HG03442 (cell line): ENCODE results near the gene P2RY13.

Experiments used
- ATAC-seq: cut with Tn5 transposase; IDR thresholded peaks from one replicate; pipeline ENCODE4 v1.9.1; 2021; ENCODE audit warnings: mild to moderate bottlenecking, moderate library complexity; ENCODE audit not compliant: unreplicated experiment

P2RY13 gene

DNA sequence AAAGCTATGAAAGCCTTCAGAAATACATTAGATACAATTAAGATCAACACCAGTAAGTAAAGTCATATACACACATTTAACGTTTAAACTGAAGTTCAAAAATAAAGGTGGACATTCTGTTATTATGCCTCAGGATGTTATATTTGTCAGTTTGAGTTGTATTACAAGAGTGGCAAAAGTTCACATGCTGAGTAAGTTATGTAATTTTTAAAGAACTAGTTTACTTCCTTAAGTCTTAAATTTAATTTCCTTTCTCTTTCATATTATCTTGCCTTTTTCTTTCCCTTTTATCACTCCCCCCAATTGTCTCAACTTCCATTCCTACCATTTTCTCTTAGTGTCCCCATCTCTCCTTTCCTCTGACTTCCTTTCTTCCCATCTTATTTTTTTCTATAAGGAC lies 7.8 kb downstream of the P2RY13 start:
- no peak for ATAC-seq

DNA sequence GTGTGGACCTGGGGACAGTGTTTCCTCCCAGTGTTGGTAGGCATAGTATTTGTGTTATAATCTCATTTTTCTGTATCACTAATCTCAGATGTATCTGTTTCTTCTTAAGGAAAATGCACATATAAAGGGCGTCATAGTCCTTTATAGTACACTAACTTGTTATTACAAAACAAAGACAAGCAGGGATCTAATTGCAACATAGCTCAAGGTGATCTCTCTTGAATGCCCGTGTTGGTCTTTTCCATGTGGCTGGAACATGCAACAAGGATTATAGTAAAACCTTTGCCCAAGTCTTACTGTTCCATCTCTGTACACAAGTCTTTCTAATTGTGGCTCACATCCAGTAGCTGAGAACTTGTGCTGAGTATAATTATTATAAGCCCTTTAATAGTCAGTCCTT lies 9.2 kb downstream of the P2RY13 start:
- no peak for ATAC-seq

DNA sequence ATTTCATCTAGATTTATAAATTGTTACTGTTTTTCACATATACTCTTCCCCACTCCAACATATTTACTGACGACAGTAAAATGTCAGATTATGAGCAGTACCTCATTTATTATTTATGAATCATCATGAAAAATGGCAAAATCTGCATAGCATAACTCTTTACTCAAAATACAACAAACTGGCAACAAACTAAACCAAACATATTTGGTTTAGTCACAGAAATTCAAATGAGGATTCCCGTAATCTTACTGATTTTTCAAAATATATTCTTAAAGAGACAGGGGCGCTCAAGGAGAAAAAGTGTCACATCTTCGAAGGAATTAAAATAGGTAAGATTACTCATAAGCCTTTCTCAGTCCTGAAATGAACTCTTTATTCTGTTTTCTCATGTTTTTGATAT lies 9.7 kb downstream of the P2RY13 start:
- no peak for ATAC-seq

DNA sequence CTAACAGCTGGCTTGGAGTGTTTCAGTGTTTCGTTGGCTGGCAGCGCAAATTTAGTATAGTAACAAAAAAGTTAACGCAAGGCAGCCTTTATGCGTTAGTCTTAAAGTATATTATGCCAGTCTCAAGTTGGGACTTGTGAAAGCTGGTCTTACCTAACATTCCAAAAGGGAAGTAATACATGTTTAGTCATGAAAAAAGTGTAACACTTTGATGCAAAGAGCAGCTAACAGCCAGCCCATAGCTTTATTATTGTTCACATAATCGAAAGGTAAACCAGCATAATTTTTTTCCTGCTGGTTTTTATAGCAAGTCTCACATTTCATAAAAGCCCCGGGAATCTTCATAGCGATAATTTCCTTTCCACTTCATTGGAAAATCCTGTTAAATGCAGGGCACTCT lies 10.4 kb downstream of the P2RY13 start:
- ATAC-seq = no peak

DNA sequence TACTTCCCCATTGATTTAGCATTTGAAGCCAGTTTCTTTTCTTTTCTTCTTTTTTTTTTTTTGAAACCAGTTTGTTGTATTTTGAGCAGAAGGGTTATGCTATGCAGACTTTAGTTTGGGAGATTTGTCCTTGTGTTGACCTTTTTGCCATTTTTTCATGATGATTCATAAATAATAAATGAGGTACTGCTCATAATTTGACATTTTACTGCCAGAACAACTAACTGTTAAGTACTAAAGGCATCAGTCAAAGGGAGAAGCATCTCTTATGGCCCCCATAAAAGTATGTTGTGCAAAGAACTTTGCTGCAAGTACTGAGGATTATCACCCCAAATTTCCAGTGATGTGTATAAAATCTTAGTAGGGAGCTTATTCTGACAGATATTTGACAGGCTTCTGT lies 11.0 kb downstream of the P2RY13 start:
- ATAC-seq = no peak

DNA sequence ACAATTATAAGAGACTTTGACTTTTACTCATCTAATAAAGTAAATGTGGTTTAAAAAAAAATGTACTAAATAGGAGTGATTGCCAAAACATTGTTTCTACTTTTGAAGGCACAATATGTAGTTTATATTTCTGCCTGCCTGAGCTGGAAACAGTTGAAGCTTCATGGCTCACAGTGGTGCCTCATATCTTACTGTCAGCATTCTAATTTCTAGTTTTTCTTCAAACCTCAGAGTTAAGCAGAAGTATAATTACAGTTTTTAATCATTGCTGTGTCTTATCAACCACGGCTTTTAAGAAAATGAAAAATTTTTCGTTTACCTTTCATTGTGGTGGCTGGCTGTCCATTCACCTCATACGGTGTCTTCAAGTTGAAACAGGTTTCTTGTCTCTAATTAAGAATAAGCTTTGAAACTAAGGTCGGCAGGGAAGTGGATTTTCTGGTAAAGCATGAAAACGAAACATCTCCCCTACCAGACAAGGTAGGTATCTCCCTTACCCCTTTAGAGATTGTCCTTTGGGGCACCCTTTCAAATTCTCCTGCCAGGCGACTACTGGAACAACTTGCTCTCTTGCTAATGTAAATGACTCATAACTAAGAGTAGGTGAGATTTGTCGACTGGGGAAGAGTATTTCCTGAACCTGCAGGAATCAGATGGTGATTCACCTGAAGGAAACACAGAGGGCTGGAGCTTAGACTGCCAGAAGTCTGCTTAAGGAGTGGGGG lies 12.9 kb downstream of the P2RY13 start, which contains the start of gene GPR87:
TSS of gene GPR87 (minus strand) at position 554 of the 725 bp plus-strand sequence. CDS start 16,720 bp downstream, outside the sequence.
- ATAC-seq = peak; percentile 55

DNA sequence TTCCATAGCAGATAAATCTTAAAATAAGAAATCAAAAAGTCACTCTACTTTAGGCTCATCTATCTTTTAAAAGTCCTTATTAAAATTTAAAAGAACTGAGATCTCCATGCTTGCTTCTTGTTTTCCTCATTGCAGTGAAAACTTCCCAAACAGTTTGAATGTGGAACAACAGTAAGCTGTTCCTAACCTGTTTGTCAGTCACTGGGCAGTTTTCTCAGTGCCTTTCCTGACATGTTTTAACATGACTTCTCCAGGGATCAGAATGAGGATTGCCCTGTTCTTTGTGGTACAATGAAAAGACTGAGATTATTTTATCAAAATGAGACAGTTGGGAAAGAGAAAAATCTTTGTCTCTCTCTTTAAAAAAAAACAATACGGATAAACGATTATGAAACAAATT lies 13.5 kb downstream of the P2RY13 start:
- ATAC-seq = no peak

DNA sequence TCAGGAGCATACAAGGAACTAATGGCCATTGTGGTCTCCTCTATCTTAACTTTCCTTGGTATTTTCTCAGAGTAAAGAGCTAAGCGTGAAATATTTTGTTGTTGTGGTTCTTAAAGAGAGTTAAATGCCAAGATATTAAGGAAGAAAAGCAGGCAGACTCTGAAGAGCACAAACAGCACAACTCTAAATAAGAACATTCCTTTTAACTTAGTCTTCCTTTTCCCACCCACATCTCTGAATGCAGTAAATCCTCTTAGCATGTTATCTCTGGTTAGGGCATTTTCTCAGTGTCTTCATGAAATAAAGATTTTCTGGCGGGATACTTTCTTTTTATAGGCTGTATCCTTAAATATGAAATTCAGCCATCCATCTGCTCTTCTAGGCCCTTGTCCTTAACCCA lies 14.2 kb downstream of the P2RY13 start:
- ATAC-seq = no peak

DNA sequence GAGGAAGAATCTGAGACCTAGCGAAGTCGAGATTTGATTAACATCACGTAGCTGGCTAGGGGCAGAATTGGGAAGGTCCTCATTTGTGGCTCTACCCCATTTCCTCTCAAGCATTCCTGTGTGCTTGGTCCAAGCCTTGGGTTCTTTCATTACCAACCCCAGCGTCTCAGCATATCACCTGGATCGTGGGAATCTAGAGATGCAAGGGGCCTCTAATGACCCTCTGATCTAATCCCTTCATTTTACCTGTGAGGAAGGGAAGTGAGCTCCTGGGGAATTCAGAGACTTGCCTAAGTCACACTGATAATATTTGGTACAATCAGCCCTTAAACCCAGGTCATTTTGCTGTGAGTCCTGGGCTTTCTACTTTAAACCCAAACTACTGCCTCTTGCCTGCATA lies 14.8 kb downstream of the P2RY13 start:
- no peak for ATAC-seq

DNA sequence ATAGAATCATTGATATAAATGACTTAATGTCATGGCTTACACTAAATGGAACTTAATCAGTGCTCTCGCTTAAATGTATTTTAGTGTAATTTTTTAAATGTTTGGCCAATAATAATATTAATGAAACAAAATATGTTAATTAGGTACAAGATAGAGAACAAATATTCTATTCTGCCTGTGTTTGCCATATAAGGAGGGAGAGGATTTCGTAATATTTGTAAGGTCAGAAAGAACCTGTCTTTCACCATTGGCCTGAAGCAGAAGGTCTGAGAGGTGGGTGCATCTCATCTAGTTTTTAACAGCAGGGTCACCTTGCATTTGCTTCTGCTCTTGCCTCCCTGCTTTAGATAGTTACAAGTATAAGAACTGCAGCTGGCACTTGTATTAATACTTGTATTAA lies 15.2 kb downstream of the P2RY13 start:
- no peak for ATAC-seq

DNA sequence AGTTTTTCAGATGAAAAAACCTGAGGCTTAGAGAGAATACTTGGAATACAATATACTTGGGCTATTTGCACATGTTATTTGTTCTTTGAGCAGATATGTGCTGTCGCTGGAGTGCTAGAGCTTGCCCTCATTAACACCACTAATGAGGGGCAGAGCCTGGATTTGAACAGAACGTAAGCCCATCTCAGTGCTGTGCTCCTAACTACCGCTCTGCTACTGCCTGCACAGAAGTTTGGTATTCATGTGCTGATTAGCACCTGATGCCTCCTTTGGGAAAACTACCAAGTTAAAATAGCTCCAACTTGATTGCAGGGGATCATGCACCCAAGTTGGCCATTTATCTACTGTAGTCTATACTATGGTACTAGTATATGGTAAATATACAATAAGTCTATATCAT lies 16.4 kb downstream of the P2RY13 start:
- ATAC-seq = no peak

DNA sequence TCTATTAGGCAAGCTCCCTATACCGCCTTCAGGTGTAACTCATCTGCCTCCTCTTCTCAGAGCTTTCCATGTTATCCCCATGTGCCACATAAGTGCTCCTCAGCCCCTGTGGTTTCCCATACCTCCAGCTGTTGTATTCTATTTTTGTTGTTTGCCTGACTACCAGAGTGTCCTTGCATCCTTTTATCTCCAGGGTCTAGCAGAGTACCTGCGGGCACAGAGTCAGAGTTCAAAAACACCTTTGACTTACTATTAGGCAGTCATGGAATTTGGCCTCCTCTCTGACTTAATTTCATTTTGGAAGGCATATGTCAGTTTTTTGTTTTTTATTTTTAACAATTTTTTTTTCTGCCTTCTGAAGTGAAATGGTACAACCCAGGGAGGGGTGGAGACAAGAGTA lies 19.8 kb downstream of the P2RY13 start:
- ATAC-seq = no peak

DNA sequence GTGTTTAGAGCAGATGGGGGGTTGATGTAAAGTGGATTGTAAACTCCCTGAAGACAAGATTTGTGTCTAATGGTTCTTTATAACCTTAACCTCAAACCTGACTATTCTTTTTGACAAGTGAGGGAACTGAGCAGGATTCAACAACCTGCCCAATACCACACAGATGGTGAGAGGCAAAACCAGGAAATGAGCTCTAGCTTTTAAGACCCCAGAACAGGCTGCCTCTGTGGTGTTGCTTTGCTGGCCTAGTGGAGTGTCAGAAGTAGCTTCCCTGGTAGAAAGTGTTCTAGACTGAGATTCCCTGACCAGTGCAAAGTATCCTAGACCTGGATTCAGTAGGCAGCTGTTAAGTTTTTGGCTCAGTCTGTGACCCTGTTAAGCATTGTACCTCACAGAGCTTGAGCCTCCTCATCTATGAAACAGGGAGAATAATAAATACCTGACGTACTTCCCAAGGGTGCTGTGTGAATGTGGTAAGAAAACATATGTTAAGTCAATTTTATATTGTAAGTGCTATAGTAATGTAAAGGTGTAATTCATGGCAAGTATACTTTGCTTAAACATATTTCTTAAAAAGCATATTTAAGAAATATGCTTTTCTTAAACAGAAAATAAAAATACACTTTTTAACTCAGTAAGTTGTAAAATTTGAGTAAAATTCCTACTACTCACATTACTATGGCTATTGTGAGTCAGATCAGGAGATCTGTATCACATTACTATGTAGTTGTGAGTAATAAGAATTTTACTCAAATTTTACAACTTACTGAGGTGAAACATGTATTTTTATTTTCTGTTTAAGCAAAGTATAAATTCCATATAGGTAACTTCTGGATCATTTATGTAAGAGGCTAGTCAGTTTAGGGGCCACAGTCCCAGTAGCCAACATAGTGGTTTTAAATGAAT lies 21.5 kb downstream of the P2RY13 start:
- ATAC-seq = no peak

DNA sequence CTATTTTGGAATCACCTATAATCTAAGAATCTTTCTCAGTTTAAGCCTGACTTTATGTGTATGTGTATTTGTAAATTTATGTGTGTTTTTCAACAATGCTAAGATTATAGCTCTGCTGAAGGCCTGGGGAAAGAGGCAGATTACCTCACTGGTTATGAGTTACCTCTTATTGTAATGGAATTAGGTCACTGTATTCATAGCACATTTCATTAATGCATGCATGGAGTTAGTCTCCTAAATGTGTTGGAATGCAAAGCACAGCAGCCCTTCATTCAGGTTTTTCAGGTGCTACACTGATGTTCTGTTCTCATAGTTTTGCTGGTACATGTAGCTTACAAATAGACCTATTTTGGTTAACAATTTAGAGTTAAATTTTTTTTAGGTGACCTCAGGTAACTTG lies 22.2 kb downstream of the P2RY13 start:
- ATAC-seq = no peak

DNA sequence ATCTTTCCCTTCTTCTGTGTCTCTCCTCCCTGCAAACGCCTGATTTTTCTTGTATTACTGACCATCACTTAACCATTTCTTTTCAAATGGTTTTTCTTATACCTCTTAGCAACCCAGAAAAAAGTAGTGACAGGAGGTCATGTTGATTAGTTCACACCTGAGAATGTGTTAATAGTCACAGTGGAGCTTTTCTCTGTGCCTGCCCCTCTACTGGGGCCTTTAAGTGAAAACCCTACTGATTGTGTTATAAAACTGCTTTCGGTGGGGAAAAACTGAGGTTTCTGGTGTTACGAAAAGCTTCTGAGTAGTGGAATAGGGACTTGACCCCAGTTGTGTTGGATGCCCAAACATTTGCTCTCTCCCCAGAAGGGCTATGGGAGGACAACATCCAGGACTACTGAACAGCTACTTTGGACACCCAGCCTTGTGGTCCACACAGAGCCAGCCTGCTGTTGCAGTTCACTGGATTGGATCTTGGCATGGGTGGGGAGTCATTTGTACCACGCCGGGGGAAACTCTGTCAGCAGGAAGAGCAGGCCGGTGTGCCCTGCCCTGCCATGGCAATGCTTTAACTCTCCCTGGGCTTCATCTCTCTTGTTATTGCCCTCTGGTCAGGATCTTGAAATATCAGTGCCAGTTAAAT lies 23.1 kb downstream of the P2RY13 start:
- no peak for ATAC-seq

DNA sequence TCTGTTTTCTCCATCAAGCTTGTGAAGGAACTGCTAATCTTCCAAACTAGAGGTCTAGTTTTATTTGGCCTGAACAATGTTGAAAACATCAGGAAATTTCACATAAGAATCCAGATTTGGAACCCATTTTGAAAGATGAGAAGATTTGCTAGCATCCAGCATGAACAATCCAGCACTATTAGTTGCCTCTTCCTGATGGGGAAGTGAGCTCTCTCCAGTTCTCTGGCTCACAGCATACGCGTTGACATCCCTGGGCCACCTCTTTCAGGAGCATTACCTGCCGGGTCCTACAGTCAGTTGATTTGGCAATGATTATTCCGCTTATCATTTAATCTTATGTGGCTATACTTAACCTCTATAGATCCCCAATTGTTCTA lies 23.6 kb downstream of the P2RY13 start:
- no peak for ATAC-seq

DNA sequence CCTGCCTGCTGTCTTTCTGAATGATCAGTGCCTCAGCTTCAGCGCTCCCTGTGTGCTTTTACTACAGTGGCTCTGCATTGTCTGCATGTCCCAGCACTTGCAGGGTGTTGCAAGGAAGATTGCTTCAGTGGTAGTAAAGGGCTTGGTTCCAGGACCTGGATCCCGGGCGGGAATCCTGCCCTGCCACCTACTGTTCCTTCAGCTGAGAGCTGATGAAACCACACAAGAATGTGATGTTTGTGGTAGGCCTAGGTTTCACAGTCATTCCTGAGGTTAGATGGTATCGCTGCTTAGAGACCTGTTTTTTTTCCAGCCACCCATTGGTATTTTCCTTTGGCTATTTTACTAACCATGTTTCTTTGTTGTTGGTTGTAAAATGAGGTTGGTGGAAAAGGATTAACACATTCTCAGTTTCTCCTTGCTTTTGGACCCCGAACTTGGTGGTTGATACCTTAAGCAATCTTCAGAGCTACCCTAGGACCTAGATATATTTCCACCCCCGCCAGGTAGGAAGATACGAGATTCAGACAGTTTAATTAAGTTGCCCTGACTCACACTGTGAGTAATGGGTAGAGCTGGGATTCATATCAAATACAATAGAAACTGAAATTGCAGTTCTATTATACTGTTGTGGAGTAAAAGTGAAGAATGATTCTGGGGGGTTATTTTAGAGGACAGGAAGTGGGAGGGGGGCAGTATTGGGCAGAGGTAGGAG lies 24.1 kb downstream of the P2RY13 start:
- no peak for ATAC-seq

DNA sequence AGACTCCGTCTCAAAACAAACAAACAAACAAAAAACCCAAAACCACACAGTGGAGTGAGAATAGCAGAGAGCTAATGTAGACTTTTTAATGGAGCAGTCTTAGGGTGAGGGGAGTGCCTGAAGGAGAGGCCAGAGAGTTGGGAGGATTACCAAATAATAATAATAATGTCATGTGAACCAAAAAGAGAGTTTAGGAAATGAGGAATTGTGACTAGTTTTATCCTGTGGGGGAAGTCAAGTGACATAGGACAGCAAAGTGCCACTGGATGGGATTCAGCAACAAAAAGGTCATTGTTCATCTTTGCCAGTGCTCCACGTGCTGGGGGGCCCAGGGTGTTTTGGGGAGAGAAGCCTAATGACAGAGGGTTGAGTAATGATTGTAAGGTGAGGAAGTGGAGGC lies 25.6 kb downstream of the P2RY13 start:
- no peak for ATAC-seq

DNA sequence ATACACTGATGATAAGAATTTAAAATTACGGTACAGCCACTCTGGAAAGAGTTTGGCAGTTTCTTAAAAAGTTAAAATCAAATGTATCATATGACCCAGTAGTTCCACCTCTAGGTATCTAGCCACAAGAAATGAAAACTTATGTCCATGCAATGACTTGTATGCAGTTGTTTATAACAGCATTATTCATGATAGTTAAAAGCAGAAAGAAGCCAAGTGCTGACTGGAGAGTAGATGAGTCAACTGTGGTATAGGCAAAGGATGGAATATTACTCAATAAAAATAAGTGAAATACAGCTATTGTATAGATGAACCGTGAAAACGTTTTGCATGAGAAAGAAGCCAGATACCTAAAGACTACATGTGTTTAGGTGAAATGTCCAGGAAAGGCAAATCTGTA lies 27.6 kb downstream of the P2RY13 start:
- no peak for ATAC-seq

DNA sequence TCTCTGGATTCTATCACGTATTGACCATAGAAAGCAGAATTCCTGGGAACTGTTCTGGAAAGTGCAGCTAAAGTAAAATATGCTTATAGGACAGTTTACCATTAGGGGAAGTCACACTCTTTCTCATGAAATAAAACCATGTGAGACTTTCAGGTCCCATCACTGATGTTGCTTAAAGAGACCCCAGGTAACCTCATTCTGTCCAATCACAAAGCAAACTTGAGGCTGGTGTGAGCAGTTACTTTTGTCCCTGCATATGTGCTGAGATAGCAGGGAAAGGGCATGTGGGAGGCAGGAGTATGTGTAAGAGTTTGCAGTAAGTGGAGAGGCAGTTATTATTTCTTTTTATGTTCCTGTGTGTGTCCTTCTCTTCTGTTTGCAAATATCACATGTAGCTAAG lies 28.8 kb downstream of the P2RY13 start:
- no peak for ATAC-seq

DNA sequence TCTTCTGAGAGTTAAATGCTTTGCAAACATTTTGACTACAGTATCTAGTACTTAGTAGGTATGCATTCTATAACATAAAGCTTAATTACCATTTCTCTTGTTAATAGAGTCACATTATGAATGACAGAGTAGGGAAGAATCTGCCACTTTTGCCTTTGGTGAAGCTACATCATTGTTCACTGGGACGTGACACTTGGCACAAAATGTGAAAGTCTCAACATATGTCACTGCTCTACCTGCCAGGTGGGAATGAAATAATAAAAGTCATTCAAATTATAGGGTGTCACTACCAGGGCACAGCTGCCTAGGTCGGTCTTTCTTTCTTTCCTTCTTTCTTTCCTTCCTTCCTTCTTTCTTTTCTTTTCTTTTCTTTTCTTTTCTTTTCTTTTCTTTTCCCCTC lies 30.3 kb downstream of the P2RY13 start:
- ATAC-seq = no peak
